Inflammatory macrophage treated with lipopolysaccharide for 1 hour (primary cell): Measurements from ENCODE around the gene PXN.
A peak's percentile ranks its signal among the peaks of the same experiment; 100 is the strongest.

Experiments
- DNase-seq, 2 donors: peaks; one replicate each; pipeline ENCODE4 v3.0.0-alpha.2; 2020 to 2022

The PXN gene

DNA sequence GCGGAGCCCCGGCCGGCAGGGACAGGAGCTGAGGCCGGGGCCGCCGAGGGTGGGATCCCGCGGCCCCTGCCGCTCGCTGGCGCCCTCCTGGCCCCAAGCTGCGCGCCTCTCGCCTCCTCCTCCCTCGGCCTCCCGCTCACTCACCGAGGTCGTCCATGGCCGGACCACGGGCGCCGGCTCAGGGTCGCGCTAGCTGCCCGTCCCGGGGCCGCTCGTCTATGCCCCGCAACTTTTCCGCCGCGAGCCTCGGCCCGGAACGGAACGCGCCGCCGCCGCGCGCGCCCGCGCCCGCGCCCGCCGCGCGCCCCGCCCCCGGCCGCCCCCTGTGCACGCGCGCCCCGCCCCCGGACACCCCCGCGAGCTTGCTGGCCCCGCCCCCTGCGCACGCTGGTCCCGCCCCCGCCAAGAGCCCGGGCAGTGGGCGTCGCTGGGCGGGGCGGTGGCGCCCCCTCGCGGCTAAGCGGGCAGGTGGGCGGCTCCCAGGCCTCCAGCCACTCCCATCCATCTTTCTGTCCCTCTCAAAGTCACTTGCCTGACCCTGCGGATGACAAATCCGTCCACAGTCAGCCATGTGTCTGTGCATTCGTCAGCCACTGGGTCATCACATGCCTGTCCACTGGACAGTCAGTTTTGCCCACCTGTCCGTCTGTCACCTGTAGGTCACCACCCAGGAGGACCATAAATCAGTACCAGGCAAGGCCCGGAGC is at the start of gene PXN:
PXN (minus strand) TSS at position 258 of the 707 bp plus-strand sequence; CDS start at position 157, 101 bp downstream.
- peak; percentile 69 to 79 for DNase-seq

DNA sequence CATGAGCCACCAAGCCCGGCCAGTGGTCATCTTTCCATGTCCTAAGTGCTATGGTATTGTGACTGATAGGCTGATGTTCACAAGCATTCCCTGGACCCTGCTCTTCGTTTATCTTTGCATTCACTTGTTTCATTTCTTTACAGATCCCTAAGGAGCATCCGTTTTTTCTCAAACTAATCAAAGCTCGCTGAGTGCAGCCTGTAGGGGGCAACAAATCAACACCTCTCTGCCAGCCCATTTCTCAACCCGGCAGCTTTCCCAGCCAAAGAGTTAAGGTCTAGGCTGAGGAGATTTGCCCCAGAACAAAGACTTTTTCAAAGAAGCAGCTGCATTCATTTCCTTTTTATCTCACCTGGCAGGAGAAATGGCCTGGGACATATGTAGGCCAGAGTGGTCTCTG is 48.7 kb upstream of the PXN start:
- no peak for DNase-seq

DNA sequence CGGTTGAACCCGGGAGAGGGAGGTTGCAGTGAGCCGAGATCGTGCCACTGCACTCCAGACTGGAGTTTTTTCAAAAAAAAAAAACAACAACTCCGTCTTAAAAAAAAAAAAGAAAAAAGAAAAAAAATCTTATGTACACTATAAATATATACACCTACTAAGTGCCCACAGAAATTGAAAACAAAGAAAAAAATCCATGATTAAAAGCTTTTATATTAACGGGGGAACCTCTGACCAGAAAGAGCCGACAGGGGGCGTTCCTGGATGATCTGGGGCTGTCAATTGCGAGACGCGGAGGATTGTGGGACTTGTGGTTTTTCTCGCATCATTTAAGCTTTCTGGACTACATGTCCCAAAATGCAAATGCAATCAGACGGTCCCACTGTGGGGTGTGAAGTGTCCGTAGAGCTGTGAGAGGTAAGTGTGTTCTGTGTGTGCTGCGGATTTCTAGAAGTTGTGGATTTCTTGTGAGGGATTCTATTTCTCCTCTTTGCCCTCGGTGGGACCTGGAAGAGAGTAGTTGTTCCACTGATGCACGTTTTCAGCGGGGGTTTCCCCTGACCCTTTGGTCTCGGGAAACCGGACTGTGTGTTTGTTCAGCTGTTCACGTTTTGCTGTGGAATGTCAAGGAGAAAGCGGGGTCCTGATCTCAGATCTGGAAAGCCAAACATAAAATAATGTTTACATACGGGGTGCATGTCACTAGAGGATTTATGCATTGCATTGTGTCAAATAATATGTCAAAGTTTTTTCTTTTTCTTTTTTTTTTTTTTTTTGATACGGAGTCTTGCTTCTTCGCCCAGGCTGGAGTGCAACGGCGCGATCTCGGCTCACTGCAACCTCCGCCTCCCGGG is 36.7 kb upstream of the PXN start, which contains the start of gene SIRT4:
SIRT4 (plus strand) TSS at position 360 of the 854 bp plus-strand sequence. CDS start 1,241 bp downstream, outside the sequence.
- DNase-seq, result peak; percentile 90 to 97

DNA sequence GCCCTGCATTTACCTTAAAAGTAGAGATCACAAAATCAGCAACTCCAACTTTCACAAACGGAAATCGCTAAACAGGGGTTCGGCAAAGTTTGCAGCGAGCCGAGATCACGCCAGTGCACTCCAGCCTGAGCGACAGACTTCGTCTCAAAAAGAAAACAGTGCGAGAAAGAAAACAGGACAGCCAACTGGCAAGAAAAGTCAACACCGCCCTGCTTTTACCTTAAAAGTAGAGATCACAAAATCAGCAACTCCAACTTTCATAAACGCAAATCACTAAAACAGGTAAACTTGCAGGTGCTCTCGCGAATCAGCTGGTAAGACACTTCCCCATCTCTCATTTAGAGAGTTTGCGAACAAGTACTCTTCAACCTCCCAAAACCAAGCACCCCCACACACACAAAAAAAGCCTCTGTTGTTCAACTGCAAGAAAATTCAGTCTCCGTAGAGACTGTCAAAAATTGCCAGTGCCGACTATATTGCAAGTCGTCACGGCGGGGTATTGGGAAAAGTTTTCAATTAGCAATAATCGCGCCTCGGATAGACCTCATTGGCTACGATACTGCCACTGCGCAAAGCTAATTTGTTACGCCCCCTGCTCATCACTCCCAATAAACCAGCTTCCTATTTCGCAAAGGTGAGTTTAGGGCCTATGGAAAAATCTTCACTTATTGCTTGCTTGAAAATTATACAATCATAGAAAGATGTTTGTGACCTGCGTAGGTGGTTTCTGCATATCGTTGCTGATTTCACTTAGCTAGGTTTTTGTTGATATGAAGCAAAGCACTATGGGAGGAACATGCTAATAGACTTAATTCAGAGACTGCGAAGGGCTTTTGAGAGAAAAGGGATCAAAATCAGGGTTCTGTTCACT is 27.4 kb upstream of the PXN start, which contains the start of gene RNU4-1:
RNU4-1 (minus strand) TSS at position 577 of the 871 bp plus-strand sequence.
- peak; percentile 96 to 97 for DNase-seq

DNA sequence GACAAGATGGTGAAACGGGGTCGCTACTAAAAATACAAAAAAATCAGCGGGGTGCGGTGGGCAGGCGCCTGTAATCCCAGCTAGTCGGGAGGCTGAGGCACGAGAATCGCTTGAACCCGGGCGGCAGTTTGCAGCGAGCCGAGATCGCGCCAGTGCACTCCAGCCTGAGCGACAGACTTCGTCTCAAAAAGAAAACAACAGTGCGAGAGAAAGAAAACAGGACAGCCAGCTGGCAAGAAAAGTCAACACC is 26.8 kb upstream of the PXN start:
- DNase-seq, result no peak

DNA sequence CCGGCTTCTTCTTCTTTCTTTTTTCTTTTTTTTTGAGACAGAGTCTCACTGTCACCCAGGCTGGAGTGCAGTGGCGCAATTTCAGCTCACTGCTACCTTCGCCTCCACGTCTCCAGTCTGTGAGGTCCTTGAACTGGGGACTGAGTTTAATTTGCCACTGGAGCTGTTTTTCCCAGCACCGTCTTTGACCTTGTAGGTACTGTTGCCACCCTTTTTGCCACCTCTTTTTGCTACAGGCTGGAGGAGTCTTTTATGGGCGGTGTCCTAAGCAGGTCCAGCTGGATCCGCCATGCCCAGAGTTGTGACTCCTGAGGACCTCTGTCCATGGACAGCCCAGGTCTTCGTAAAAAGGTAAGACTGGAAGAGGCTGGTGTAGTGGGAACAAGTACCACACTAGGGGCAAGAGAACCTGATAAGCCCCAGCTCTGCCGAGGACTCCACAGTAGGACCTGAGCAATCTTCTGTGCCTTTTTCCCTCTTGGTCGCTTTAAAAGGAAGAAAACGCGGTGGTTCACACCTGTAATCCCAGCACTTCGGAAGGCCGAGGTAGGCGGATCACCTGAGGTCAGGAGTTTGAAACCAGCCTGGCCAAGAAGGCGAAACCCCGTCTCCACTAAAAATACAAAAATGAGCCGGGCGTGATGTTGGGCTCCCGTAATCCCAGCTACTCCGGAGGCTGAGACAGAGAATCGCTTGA is 25.2 kb upstream of the PXN start:
- peak; percentile 38 to 43 for DNase-seq

DNA sequence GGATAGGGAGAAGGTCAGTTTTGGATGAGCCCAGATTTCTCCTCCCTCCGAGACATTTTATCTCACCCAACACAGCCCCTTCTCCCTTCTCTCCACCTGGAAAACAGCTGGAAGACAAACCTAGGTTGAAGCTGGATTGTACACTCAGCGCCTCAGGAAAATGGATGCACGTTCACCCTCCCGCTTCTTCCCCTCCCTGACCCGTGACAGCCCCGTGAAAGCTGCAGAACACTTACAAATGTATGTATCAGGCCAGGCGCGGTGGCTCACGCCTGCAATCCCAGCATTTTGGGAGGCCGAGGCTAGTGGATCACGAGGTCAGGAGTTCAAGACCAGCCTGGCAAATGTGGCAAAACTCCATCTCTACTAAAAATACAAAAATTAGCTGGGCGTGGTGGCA is 22.0 kb upstream of the PXN start:
- DNase-seq, result no peak

DNA sequence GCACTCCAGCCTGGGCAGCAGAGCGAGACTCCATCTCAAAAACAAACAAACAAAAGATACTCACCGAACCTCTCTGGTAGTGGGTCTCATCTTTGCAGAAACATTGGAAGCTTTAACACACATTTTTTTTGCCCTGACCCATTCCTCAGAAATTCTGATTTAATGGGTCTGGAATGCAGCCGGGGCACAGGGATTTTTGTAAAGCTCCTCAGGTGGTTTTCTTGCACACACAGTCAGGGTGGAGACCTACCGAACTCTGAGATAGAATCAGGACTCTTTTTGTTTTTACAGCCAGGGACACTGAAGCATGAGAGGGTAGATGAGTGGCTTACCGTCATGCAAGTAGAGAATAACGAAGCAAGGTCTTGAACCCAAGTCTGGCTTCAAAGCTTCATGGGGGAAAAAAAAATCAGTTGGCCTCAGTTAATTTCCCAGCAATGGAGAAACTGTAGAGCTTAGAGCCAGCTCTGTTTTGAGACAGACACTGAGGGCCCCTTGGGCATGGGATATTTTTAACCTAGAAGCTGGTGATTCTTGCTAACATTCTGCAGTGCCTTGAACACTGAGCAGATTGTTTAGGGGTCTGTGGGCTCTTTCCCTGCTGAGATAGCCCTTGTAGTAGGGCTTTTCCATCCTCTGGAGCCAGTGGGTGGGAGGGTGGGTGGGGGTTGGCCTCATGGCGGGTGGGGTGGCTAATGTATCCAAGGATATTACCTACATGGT is 21.4 kb upstream of the PXN start:
- DNase-seq, result no peak

DNA sequence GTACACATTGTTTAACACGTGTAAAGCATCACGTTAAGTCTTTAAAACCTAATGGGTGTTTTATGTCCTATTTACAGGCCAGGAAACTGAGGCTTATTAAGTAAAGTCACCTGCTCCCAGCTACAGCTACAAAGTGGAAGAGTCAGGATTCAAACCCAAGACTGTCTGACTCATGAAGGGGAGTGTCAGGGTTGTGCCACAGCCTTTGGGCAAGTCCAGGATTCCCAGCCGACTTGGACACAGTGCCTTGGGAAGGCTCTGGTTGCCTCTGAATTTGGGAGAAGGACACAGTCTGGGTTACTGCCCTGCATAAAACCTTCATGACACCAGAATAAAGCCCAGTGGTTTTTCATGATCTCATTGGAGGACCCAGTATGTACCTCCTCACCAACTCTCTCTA is 18.9 kb upstream of the PXN start:
- DNase-seq, result no peak

DNA sequence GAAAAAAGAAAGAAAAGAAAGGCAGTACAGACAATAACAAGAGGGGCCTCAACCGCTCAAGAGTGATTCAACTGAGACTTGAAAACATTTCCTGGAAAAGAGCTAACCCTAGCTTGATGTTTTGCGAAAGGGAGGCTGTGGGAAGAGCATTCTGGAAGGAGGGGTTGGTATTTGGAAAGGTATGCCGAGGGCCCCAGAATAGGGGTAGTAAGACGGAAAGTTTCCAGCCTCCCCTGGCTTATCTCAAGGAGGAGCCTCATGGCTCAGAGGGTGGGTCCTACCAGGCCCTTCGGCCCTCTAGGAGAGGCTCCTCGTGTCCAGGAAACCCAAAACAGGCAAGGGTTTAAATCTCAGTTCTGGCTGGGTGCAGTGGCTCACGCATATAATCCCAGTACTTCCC is 17.8 kb upstream of the PXN start:
- DNase-seq, result no peak

DNA sequence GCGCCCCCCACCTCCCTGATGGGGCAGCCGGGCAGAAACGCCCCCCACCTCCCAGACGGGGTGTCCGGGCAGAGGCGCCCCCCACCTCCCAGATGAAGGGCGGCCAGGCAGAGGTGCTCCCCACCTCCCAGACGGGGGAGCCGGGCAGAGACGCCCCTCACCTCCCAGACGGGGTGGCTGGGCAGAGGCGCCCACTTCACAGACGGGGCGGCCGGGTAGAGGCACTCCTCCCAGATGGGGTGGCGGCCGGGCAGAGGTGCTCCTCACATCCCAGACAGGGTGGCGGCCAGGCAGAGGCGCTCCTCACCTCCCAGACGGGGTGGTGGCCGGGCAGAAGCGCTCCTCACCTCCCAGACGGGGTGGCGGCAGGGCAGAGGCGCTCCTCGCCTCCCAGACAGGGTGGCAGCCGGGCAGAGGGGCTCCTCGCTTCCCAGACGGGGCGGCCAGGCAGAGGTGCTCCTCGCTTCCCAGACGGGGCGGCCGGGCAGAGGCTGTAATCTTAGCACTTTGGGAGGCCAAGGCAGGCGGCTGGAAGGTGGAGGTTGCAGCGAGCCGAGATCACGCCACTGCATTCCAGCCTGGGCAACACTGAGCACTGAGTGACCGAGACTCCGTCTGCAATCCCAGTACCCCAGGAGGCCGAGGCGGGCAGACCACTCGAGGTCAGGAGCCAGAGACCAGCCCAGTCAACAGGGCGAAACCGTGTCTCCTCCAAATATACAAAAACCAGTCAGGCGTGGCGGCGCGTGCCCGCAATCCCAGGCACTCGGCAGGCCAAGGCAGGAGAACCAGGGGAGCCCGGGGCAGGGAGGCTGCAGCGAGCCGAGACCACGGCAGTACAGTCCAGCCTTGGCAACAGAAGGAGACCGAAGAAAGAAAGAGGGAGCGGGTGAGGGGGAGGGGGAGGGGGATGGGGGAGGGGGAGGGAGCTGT is 12.9 kb upstream of the PXN start:
- no peak for DNase-seq

DNA sequence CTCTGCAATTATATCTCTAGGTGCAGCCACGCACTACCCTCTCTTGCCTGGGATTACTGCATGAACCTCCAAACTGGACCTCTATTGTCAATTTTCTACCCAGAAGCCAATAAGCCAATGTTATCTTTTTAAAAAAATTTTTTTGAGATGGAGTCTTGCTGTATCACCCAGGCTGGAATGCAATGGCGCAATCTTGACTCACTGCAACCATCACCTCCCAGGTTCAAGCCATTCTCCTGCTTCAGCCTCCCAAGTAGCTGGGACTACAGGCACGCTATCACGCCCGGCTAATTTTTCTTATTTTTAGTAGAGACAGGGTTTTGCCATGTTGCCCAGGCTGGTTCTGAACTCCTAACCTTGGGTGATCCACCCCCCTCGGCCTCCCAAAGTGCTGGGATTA is 11.2 kb upstream of the PXN start:
- DNase-seq, result no peak

DNA sequence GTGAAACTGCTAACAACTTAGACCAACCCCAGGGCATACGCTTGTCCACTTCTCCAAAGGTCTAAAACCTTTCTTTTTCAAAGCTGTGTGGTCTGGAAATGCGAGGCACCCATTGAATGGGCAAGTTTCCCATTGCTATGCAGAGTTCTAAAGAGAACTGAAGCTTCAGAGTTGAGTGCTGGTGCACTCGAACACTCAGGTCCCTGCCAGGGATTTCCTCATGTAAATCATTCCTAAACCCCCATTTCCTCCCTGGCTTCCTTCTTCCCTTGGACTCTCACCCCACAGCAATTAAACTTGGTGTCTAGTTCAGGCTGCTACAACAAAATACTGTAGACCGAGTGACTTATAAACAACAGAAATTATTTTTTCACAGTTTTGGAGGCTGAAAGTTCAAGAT is 2.2 kb upstream of the PXN start:
- DNase-seq, result no peak

DNA sequence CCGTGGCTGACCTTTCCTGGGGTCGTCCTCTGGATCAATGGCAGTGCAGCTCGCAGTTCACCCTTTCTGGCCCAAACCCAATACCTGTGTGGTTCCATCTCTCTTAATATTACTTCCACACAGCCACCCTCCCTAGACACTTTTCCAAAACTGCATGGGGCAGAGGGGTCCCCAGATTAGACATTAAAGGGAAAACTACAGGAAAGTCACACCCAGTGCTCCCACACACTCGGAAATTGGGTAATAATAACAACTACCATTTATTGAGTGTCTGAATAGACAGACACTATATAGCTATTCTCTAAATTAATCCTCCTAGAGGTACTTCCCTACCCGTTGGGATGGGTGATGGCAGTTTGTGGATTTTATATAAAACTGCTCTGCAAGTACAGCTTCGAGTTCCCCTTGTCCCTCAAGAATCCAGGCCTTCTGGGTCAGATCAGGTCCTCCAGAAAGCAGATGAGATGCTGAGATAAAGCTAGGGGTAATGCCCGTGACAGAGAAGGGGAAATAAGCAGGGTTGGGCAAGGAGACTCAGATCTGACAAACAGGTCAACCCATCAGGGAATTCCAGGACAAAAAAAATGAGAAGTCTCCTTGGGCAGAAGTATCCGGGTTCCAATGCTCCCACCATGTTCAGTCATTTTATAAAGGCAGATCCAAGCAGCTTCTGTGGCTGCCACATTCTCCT is 795 bp upstream of the PXN start:
- DNase-seq, result peak; percentile 55 to 83

DNA sequence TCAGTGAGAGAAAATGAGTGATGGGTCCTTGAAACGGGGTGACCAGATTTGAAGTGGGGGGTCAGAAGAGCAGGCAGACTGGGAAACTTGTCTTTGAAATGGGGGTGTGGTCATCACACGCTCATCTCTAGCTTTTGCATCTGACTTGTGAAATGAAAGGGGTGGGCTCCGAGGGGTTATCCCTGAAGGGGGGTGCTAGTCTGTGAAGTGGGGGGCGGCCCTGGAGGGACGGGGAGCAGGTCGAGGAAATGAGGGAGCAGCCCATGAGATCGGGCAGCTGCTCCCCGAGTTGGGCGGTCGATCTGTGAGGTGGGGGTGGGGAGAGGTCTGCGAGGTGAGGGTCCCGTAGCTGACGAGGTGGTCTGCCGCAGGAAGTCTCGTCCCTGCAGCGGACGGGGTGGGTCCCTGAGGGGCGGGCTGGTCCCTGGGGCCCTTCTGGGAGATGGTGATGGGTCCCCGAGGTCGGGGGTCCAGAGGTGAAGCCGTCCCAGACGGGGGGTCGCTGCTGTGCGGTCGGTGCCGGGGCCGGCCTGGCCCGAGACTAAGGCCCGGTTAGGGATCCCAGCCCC is 542 bp downstream of the PXN start:
- DNase-seq, result no peak

DNA sequence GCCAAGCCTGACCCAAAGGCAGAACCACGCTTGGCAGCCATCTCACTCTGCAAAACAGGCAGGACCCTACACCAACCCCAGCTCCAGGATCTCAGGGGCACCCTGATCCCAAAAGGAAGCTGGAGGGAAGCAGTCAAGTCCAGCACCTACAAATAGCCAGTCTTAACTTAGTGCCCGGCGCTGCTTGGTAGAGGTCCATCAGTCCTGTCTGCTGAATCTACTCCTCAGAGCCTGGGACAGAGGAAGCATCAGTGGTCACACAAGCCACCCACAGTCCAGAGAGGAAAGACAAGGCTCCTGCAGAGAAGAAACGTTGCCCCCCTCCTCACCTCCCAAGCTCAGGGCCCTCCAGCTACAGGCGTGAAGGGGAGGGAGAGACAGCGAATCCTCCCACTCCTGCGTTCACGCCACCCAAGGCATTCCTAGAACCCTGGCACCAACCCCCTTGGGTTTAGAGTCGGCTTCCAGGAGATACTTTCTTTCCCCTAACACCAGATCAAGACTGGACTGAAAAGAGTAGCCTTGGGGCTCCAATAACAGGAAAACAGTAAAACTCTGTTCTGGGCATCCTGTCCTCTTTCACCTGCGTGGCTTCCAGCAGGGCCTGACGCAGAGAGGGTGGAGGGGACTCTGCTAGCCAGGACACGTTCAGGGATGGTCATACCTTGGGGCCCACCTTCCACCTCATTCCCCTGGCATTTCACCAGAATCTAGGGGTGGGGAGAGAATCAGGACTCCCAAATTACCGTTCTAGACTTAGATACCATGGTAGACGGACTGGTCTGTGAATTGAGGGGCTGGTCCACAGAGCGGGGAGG is 1.2 kb downstream of the PXN start:
- DNase-seq, result no peak

DNA sequence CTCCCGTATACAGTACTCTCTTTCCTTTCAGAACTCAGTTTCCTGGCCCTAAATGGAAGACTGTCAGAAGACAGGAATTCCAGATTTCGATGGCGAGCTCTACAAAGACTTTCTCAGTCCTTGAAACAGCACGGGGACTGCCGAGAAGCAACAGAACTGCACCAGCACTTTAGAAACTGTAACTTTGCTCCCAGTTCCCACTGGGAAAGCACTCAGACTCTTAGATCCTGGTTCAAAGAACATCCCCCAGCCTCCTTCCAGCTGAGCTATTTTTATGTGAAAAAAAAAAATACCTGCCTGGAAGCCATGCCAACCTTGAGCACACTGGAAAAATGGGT is 1.8 kb downstream of the PXN start:
- DNase-seq, result no peak

DNA sequence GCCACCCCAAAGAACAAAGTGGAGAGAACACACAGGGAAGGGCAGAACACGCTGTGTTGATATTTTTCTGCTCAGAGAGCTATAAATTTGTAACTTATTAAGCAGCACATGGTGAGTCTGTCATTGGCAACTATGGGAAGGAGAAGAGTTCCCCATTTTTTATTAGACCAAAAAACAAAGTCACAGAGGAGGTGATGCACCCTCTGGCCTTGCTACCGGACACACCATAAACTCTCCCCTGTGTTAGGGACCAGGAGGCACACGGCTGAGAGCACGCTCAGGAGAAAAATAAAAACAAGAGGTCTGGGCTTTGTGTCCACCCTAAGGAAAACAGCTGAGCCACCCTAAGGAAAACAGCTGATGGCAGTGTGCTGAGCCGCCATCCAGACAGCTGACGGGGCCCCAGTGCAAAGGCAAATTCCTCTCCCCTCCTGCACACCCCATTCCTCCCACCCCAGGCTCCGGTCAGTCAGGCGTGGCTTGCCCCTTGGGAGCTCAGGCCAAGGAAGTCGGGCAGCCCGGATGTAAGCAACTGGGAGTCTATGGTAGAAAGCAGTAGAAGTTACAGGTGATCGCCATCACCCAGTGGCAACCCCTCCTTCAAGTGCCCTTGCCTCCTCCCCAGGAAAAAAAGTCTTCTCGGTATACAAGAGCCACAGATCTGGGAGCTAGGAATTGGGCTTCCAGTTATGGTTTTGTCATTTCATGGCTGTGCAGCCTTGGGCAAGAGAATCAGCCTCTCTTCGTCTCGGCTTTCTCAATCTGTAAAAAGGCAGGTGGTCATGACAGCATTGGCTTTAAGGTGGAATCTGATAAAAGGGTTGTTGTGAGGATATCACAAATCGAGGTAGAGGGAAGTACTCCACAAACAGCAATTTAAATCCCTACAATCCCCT is 2.4 kb downstream of the PXN start:
- DNase-seq, result peak; percentile 43 to 44
